Panc1 (cell line): ENCODE data around the gene WDR77.

ENCODE experiments used
- POLR2AphosphoS5 ChIP-seq: IDR thresholded peaks from 2 replicates; pipeline ENCODE4 v1.6.1; 2012; ENCODE audit warnings: mild to moderate bottlenecking, low read depth, low read length, moderate library complexity
- TF ChIP-seq, protein P1 (sequence below): fragments of 450-650 bp; IDR thresholded peaks from 2 replicates; pipeline ENCODE4 v1.5.1; 2017; ENCODE audit warnings: mild to moderate bottlenecking
- TF ChIP-seq, protein P2 (sequence below), 2 experiments: IDR thresholded peaks; 2 replicates each; pipeline ENCODE4 v1.6.1; 2011 to 2012; ENCODE audit warnings: low read depth in 2 of 2, control low read depth in 1 of 2, low read length in 1 of 2, mild to moderate bottlenecking in 1 of 2, moderate library complexity in 1 of 2; ENCODE audit not compliant: insufficient read depth in 1 of 2

DNA sequence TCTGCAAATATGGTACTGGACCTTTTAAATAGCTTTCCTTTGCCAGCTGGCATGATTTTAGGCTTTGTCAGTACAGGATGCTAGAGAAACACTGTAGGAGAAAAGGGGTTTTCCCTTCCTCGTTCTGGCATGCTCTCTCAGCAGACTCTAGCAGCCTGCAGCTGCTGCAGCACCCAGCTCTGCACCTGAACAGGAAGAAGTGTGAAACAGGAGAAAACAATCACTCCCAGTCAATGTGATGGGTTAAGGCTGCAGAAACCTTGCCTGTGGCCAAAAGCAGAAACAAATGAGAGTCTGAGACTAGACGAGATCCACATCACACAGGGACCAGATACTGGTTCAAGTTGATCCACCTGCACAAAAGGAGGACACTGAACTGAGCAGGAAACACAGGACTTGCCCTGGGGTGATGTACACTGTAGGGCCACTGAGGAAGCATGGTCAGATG lies 42.7 kb downstream of the WDR77 start:
- TF ChIP-seq, protein P1, sequence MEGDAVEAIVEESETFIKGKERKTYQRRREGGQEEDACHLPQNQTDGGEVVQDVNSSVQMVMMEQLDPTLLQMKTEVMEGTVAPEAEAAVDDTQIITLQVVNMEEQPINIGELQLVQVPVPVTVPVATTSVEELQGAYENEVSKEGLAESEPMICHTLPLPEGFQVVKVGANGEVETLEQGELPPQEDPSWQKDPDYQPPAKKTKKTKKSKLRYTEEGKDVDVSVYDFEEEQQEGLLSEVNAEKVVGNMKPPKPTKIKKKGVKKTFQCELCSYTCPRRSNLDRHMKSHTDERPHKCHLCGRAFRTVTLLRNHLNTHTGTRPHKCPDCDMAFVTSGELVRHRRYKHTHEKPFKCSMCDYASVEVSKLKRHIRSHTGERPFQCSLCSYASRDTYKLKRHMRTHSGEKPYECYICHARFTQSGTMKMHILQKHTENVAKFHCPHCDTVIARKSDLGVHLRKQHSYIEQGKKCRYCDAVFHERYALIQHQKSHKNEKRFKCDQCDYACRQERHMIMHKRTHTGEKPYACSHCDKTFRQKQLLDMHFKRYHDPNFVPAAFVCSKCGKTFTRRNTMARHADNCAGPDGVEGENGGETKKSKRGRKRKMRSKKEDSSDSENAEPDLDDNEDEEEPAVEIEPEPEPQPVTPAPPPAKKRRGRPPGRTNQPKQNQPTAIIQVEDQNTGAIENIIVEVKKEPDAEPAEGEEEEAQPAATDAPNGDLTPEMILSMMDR = no peak
- TF ChIP-seq POLR2AphosphoS5 = no peak
- TF ChIP-seq, protein P2, sequence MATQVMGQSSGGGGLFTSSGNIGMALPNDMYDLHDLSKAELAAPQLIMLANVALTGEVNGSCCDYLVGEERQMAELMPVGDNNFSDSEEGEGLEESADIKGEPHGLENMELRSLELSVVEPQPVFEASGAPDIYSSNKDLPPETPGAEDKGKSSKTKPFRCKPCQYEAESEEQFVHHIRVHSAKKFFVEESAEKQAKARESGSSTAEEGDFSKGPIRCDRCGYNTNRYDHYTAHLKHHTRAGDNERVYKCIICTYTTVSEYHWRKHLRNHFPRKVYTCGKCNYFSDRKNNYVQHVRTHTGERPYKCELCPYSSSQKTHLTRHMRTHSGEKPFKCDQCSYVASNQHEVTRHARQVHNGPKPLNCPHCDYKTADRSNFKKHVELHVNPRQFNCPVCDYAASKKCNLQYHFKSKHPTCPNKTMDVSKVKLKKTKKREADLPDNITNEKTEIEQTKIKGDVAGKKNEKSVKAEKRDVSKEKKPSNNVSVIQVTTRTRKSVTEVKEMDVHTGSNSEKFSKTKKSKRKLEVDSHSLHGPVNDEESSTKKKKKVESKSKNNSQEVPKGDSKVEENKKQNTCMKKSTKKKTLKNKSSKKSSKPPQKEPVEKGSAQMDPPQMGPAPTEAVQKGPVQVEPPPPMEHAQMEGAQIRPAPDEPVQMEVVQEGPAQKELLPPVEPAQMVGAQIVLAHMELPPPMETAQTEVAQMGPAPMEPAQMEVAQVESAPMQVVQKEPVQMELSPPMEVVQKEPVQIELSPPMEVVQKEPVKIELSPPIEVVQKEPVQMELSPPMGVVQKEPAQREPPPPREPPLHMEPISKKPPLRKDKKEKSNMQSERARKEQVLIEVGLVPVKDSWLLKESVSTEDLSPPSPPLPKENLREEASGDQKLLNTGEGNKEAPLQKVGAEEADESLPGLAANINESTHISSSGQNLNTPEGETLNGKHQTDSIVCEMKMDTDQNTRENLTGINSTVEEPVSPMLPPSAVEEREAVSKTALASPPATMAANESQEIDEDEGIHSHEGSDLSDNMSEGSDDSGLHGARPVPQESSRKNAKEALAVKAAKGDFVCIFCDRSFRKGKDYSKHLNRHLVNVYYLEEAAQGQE (IDR thresholded peaks at IDR 0.05; ENCODE audit: insufficient read depth in 1 of 2, low read depth in 2 of 2, low read length in 1 of 2) = no peak
